Esophagus (tissue), 2 donors: Measurements from ENCODE around the gene CELF1. TPM values are rescaled to one million over a fixed set of nuclear protein-coding genes. Genes with fewer than 3 reads are reported as not detected.

Experiments used
- H3K27ac ChIP-seq, 2 donors: one replicate each; pipeline ENCODE4 v1.5.1; 2013; ENCODE audit warnings: low read depth in 2 of 2, mild to moderate bottlenecking in 2 of 2, inconsistent platforms in 1 of 2, low read length in 1 of 2, moderate library complexity in 1 of 2
- H3K27me3 ChIP-seq, 2 donors: one replicate each; pipeline ENCODE4 v1.6.1; 2013; ENCODE audit warnings: low read length in 2 of 2, control low read depth in 1 of 2, mild to moderate bottlenecking in 1 of 2; ENCODE audit not compliant: insufficient read depth in 2 of 2, control insufficient read depth in 1 of 2
- H3K36me3 ChIP-seq, 2 donors: one replicate each; pipeline ENCODE4 v1.6.1; 2013; ENCODE audit warnings: low read length in 1 of 2; ENCODE audit not compliant: control insufficient read depth in 2 of 2, insufficient read depth in 2 of 2
- H3K4me1 ChIP-seq, 2 donors: one replicate each; pipeline ENCODE4 v1.6.1; 2013; ENCODE audit warnings: low read length in 1 of 2; ENCODE audit not compliant: control insufficient read depth in 2 of 2, insufficient read depth in 2 of 2
- H3K4me3 ChIP-seq, 2 donors: one replicate each; pipeline ENCODE4 v1.5.1; 2013; ENCODE audit warnings: low read length in 2 of 2, mild to moderate bottlenecking in 2 of 2, low read depth in 1 of 2, moderate library complexity in 1 of 2
- H3K9me3 ChIP-seq, 2 donors: one replicate each; pipeline ENCODE4 v1.6.1; 2013; ENCODE audit warnings: mild to moderate bottlenecking in 2 of 2, low read depth in 1 of 2, low read length in 1 of 2, moderate library complexity in 1 of 2; ENCODE audit not compliant: control insufficient read depth in 2 of 2, insufficient read depth in 1 of 2
- WGBS, 2 donors: extraction: QIAGEN DNeasy Blood & Tissue Kit; methylation state at CpG; one replicate each; pipeline ENCODE4 v1.1.7; 2013; 5-methylcytosine and 5-hydroxymethylcytosine counted together
- polyA plus RNA-seq, 2 donors: library from polyadenylated mRNA; stranded (reverse); fragments of 200-250 nt; gene quantifications; one replicate each; pipeline ENCODE4 v1.2.3, GENCODE V29; 2013
- donor health status: healthy with polysubstance abuse.
- donor health status: Bipolar disorder and iron deficiency.

The CELF1 gene
- polyA plus RNA-seq, 2 donors, result 18.7 to 24.7 TPM

DNA sequence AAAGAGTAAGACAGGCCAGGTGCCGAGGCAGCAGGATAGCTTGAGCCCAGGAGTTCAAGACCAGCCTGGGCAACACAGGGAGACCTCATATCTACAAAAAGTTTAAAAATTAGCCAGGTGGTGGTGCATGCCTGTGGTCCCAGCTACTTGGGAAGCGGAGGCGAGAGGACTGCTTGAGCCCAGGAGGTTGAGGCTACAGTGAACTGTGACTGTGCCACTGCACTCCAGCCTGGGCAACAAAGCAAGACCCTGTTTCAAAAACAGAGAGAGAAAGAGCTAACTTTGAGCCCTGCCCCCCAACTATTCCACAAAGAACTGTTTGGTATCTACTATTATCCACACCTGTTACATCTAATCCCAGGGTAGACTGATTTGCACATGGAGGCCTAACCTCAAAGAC is 54.8 kb downstream of the CELF1 start:
- Histone ChIP-seq H3K27me3 (no peaks in the 10 kb centered on the region), H3K4me3 (no peak overlapping the region), H3K27ac (no peak overlapping the region), H3K4me1 (no peaks in the 10 kb centered on the region), H3K36me3 (no peaks in the 10 kb centered on the region), H3K9me3 (no peaks in the 10 kb centered on the region)
- 97 to 99% methylated on average over 3 of the region's 3 CpGs for WGBS, 2 donors

DNA sequence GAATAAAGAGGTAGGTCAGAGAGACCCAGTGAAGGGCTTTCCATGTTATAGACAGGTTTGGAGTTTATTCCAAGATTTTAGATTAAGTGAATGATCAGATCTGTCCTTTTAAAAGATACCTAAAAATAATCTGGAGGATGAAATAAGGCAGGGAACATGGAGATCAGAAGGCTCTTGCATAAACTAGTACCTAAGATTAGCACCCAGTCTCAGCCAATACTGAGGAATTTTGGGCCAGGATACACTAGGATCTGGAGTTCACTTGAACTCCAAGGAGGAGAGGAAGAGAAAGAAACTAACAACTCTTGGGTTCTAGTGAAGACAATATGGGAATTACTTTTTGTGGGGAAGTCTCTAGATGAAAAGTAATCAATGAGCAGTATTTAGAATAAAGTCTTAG is 56.1 kb downstream of the CELF1 start:
- Histone ChIP-seq H3K9me3 (no peaks in the 10 kb centered on the region), H3K27me3 (no peaks in the 10 kb centered on the region), H3K4me3 (no peak overlapping the region), H3K27ac (no peak overlapping the region), H3K4me1 (no peaks in the 10 kb centered on the region), H3K36me3 (no peaks in the 10 kb centered on the region)

DNA sequence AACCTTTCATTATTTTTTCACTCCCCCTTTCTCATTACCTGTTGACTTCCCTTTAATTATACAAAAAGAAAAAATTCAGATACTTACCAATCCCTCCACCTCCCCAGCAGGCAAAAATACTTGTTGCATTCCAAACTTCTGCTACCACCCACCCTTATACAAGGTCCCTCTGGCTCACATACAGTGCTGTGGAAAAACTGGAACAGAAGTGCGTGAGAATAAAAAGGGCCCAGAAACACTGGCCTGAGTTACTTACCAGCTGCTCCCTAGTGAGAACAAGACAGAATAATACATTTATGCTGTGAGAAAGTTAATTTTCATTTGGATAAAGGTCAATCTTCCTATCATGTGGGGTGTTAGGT is 57.1 kb downstream of the CELF1 start:
- Histone ChIP-seq H3K36me3 (no peaks in the 10 kb centered on the region), H3K9me3 (no peaks in the 10 kb centered on the region), H3K27me3 (no peaks in the 10 kb centered on the region), H3K4me3 (no peak overlapping the region), H3K27ac (no peak overlapping the region), H3K4me1 (no peaks in the 10 kb centered on the region)
- 83 to 91% methylated on average over 1 of the region's 1 CpG for WGBS, 2 donors

DNA sequence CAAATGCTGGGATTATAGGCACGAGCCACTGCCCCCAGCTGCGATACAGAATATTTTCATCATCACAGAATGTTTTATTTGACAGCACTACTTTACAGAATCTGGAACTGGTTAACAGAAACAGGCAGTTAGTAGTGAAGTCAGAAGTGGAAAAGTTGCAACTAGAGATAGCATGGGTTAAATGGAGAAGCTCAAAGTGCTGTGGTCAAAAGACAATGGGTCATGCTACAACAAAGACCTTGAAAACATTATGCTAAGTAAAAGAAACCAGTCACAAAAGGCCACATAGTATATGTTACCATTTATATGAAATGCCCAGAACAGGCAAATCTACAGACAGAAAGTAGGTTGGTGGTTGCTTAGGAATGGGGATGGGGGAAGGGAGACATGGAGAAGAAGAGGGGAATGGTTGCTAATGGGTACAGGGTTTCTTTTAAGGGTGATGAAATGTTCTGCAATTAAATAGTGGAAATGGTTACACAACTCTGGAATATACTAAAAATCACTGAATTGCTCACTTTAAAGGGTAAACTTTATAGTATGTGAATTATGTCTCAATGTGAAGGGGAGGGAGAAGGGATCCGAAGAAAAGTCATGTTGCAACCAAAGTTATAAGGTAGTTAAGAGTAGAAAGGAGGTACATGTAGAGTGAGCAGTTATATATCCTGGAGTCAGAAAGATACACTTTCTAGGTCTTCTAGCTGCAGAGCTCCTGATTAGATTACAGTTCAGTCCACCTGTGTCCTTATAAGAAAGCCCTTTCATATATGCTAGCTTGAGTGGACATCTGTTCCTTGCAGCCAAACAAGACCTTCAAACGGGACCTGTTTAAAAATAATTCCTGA is 57.7 kb downstream of the CELF1 start:
- Histone ChIP-seq H3K4me1 (no peaks in the 10 kb centered on the region), H3K4me3 (no peak overlapping the region), H3K36me3 (no peaks in the 10 kb centered on the region), H3K27me3 (no peaks in the 10 kb centered on the region), H3K27ac (no peak overlapping the region), H3K9me3 (no peaks in the 10 kb centered on the region)
- WGBS, 2 donors, result 75 to 78% methylated on average over 4 of the region's 4 CpGs

DNA sequence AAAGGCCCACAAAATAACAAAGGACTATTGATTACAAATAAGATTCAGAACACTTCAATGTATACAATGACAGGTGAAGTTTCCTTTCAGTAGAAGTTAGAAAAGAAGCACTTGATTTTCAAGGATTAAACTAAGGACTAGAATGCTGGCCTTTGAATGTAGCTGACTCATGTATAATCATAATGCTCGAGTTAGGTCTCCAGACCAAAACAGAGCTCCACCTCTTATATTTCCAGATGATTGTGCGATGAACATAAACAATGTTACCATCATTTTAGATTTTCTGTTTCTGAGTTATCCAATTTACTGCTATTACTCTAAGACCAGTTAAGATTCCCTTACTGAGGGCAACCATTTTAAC is 63.6 kb downstream of the CELF1 start:
- no peak overlapping the region for H3K27ac ChIP-seq
- H3K27me3 ChIP-seq, result no peaks in the 10 kb centered on the region
- no peaks in the 10 kb centered on the region for H3K9me3 ChIP-seq
- WGBS, 2 donors, result 63 to 65% methylated on average over 2 of the region's 2 CpGs
- peaks cover 0 to 5% of the 10 kb centered on the region in 2 donors for H3K36me3 ChIP-seq
- H3K4me1 ChIP-seq, result no peaks in the 10 kb centered on the region
- H3K4me3 ChIP-seq, result no peak overlapping the region

DNA sequence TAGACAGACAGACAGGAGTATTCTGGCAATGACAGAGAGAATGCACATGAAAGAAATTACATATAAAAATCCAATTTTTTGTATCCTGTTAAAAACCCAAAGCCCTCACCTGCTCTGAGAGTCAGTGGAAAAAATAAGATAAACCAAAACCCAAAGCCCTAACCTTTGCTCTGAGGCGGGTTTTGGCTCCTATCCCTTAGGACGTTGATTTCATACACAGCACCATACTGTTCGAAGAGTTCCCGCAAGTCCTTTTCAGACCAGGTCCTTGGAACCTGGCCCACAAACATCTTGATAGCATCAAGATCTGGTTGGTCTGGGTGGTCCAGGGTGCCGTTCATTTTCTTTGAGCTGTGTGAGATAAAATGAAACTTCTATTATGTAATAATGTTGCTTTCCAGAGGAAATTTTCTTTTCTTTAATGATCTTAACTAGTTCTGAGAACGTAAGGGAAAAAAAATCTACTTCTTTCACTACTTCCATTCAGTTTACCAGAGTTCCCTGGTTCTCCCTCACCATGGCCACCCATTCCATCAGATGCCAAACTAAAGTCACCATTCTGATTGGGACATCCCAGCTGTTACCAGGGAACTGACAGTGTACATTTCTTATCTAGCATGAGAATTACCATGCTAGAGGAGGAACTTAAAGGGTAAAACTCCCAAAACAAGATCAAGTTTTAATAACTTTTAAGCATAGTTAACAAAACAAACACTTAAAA is 64.1 kb downstream of the CELF1 start:
- 56 to 73% methylated on average over 6 of the region's 6 CpGs for WGBS, 2 donors
- Histone ChIP-seq H3K9me3 (no peaks in the 10 kb centered on the region), H3K27me3 (no peaks in the 10 kb centered on the region), H3K4me3 (no peak overlapping the region), H3K36me3 (peaks cover 0 to 5% of the 10 kb centered on the region in 2 donors), H3K27ac (no peak overlapping the region), H3K4me1 (no peaks in the 10 kb centered on the region)

DNA sequence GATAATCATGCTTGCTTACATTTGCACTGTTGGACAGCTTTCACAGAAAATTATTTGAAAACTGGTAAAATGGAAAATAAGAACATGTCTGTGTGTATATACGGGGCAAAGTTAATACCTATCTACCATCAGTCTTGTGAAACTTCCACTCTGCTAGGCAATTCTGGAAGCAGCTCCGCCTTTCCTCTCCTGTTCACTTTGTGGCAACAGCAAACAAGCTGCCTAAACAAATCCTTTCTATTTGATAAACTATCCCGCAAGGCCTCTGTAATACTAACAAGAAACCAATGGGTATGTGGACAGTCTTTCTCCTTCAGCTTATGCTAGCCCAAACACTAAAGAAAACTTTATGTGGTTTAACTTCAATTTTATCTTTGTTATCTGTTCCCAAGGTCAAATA is 64.8 kb downstream of the CELF1 start:
- WGBS, 2 donors, result 66 to 76% methylated on average over 3 of the region's 3 CpGs
- no peak overlapping the region for H3K27ac ChIP-seq

DNA sequence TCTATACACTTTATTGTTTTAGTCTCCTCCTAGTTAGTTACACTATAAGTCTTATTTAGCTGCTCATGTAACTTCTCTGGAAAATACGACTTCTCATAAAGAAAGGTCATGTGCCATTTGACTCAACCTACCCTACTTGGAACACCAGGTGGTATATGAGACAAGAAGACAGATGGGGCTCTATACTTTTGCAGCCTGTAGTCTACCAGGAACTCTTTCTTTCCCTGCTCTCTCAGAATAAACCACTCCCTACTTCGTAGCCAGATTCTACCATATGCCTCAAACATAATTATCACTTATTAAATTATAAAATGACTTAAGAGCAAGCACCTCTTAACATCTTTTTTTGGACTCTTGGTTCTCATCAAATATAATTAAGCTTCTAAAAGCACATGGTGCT is 65.5 kb downstream of the CELF1 start:
- H3K27ac ChIP-seq, result no peak overlapping the region
- no peaks in the 10 kb centered on the region for H3K9me3 ChIP-seq
- H3K27me3 ChIP-seq, result no peaks in the 10 kb centered on the region
- WGBS, 2 donors, result 90 to 92% methylated on average over 2 of the region's 2 CpGs
- H3K4me1 ChIP-seq, result no peaks in the 10 kb centered on the region
- no peak overlapping the region for H3K4me3 ChIP-seq
- peaks cover 0 to 15% of the 10 kb centered on the region in 2 donors for H3K36me3 ChIP-seq

More for the DNA sequence above, 64.8 kb downstream of the CELF1 start:
- Histone ChIP-seq H3K4me1 (no peaks in the 10 kb centered on the region), H3K36me3 (peaks cover 0 to 9% of the 10 kb centered on the region in 2 donors), H3K4me3 (no peak overlapping the region), H3K27me3 (no peaks in the 10 kb centered on the region), H3K9me3 (no peaks in the 10 kb centered on the region)

DNA sequence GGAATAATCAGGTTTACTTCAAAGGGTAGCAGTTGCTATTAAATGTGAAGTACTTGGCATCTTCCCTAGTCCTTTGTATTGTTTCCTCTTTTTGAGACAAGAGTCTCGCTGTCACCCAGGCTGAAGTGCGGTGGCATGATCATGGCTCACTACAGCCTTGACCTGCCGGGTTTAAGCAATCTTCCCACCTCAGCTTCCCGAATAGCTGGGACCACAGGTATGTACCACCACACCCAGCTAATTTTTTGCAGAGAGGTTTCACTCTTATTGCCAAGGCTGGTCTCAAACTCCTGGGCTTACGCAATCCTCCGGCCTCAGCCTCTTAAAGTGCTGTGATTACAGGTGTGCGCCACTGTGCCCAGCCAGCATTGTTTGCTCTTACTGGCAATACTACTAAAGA is 67.8 kb downstream of the CELF1 start:
- no peaks in the 10 kb centered on the region for H3K4me1 ChIP-seq
- H3K9me3 ChIP-seq, result no peaks in the 10 kb centered on the region
- no peak overlapping the region for H3K4me3 ChIP-seq
- no peak overlapping the region for H3K27ac ChIP-seq
- H3K27me3 ChIP-seq, result no peaks in the 10 kb centered on the region
- WGBS, 2 donors, result 91 to 95% methylated on average over 7 of the region's 7 CpGs
- peaks cover 0 to 22% of the 10 kb centered on the region in 2 donors for H3K36me3 ChIP-seq

DNA sequence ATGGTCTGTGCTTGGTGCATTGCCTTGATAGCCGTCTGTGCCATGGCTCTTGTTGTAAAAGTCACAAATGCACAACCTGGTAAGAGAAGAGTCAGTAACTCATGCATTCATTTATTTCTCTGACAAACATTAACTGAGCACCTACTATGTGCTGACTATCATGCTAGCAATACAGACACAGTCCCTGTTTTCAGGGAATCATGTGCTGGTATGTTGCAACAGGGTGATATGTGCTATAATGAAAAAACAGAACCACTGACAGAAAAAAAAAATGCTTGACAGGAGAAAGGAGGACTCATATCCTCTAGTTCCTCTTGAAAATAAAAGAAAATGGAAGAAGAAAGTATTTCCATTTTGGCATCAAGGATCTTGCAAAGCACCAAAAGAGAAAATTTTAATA is 69.5 kb downstream of the CELF1 start:
- H3K36me3 ChIP-seq, result peaks cover 5 to 22% of the 10 kb centered on the region in 2 donors

More for the DNA sequence above, 69.5 kb downstream of the CELF1 start:
- Histone ChIP-seq H3K4me1 (no peaks in the 10 kb centered on the region), H3K27ac (no peak overlapping the region), H3K4me3 (no peak overlapping the region), H3K27me3 (no peaks in the 10 kb centered on the region), H3K9me3 (no peaks in the 10 kb centered on the region)
- 89 to 93% methylated on average over 1 of the region's 1 CpG for WGBS, 2 donors
